HG03432 (cell line): Measurements from ENCODE around the gene TAL1.

Experiments used
- ATAC-seq: cut with Tn5 transposase; IDR thresholded peaks from one replicate; pipeline ENCODE4 v1.9.1; 2021; ENCODE audit warnings: mild to moderate bottlenecking, moderate library complexity; ENCODE audit not compliant: unreplicated experiment

The TAL1 gene

DNA sequence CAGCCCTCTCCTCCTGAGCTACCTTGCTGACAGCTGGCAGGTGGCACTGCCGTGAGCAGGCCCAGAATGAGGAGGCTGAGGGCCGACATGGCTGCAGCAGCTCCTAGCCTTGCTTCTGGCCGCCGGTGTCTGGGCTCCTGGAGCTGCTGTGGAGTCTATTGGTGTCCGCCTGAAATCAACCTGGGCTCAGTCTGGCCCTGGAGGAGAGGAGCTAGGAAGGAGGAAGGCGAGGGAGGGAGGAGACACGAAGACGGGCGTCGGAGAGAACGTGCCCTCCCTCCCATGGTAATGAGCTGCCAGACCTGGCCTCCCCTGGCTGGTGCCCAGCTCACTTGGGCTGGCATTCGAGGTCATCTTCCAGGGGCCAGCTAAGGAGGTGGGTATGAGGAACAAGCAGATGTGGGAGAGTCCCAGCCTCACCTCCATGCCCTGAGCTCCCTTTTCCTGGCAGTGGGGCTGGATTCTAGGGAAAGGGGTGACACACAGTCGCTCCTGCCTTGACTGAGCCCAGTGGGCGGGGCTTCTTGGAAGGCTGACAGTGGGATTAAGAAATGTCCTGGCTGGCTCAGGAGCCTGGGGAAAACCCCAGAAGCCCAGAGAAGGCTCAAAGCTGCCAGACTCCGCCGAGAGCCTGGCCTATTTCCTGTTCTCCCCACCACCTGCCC lies 42.0 kb downstream of the TAL1 start, which contains the start of gene PDZK1IP1:
TSS of gene PDZK1IP1 (minus strand) at position 193 of the 665 bp plus-strand sequence. CDS start at position 89, 104 bp downstream.
- ATAC-seq = no peak

DNA sequence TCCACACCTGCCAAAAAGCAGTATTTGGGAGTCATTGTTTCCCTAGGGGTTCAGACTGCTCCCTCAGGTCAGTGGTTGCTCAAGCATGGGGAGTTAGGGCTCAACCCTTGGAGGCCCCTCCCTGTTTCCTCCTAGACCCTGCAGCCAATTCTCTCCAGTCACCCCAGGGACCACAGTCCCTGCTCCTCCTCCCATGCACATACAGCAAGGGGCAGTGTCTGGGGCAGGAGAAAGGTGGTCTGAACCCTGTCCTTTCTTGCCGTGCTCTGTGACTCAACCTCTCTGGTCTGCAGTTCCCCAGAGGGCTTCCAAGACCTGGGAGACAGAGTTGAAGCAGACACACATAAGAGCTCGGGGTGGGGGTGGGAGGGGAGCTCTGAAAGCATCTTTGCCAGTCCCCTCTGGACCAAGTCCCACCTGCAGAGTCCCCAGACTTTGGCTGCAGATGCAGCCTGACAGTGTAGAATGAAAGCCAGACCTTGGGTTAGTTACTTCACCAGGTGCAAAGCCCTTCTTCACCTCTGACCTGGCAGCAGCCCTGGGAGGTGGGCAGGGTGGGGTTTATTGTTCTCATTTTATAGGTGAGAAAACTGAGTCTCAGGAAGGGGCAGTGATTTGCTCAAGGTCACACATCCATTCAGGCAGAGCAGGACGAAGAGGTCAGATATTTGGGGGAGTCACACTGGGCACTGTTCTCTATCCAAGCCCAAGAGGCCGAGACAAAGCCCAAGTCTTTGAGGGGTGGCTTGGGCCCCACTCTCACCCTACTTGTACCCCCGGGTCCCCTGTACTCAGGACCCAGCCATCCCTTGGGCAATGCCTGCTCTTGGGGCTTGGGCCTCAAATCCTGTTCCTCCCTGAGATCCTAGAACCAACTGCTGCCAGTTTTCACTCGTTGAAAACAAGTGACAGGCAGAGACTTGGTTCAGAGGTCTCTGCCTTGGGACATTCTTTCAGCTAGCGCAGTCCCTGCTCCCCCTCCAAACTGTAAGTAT lies 42.9 kb downstream of the TAL1 start:
- no peak for ATAC-seq

DNA sequence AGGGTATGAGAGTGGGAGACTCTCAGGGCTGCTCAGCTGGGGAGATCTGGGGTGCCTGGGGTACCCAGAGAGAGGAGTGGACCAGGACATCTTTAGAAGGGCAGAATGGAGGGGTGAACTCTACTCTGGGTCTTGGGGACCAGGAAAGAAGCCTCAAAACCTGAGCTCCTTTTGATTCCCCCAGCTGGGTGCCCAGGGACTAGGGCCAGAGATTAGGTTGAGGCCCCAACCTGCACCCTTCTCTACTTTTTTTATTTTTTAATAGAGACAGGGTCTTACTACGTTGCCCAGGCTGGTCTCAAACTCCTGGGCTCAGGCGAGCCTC lies 44.1 kb downstream of the TAL1 start:
- ATAC-seq = no peak

DNA sequence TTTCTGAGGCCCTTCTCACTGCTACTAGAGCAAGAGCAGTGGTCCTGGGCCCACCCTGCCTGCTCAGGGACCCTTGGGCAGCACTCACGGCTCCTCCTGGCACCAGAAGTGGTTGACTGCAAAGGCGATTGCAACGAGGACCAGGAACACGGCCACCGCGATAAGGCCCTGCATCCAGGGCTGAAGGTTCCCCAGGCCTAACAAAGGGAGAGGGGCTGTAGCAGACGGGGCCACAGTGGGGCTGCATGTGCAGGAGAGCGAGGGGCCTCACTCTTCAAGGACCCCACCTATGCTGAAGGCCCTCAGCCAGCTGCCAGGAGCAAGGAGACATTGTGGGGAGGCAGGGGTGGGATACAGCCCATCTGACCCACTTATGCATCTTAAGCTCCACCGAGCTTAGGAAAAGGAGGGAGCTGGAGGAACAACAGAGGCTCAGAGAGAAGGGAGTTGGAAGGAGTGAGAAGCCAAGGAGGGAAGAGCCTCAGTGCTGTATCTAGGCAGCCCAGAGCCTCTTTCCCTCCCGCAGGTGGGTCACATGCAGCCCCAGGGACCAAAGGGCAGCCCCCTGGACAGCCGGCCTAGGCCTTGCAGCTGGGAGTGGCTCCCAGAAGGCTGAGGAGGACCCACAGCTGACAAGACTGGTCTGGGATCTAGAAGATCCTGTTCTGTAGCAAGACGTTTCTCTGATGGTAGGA lies 44.6 kb downstream of the TAL1 start:
- no peak for ATAC-seq

DNA sequence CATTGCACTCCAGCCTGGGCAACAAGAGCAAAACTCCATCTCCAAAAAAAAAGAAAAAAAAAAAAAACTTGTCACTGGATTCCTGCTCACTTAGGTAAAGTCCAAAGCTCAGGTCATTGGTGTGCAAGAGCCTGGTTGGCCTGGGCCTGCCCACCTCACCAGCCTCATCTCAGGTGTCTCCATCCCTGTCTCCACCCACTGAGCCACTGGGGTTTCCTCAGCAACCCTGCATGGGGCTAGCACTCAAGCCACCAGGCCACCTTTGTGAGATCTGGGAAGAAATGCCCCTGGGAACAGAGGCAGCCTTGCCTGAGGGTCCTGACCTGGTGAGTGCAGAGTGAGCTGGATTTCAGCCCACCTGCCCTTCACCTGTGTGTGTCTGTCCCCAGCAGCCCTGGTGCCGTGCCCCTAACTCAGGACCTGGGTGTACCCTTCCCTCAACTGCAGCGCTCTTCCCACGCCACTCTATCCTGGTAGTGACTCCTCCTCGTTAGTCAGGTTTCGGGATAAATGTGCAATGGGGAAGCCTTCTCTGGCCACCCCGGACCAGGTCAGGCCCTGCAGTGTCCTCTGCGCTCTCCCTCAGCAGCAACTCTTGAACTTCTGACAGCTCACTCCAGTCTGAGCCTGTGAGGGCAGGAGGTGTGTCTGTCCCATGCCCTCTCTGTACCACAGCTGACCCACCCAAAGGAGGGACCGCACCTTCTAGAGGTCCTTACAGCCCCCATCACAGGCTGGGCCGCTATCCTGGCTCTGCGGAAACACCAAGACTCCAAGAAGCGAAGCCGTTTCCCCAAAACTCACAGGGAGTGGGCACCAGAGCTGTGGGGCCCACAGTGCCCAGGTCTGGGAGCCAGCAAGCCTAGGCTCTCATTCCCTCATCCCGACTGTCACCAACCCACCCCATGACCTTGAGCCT lies 45.5 kb downstream of the TAL1 start:
- no peak for ATAC-seq

DNA sequence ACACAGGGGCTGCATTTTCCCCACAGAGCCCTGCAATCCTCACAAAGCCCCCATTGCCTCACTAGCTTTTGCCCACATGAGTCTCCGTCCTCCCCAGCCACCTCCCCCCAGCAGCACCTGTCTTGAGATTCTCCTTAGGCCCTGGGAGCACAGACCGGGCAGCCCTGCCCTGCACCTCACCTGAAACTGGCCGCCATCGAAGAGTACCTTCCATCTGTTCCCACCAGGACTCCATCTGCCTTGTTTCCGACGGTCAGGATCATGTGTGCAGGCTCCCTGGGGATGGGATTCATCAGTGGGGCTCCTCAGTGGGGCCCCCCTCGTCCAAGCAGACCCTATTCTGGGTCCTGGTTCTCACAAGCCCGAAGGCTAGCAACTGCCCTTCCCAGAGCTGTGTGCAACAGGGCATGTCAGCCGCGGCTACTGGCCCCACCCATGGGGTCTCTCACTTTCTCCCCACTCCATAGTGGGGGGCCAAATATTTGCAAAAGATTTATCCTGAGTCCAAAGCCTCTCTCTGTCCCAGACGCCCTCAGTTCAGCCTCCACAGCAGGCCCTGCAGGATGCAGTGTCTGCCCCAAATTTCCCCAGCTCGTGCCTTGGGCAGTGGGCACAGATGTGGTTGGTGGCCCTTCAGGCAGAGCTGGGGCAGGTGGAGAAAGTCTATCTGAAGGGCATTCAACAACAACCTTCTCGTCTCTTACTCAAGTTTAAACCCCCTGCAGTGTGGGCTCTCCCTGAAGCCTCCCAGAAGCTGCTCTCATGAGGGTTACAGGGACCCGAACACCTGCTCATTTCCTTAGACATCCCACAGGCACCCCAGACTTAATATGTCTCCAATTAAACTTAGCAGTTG lies 47.0 kb downstream of the TAL1 start:
- no peak for ATAC-seq

DNA sequence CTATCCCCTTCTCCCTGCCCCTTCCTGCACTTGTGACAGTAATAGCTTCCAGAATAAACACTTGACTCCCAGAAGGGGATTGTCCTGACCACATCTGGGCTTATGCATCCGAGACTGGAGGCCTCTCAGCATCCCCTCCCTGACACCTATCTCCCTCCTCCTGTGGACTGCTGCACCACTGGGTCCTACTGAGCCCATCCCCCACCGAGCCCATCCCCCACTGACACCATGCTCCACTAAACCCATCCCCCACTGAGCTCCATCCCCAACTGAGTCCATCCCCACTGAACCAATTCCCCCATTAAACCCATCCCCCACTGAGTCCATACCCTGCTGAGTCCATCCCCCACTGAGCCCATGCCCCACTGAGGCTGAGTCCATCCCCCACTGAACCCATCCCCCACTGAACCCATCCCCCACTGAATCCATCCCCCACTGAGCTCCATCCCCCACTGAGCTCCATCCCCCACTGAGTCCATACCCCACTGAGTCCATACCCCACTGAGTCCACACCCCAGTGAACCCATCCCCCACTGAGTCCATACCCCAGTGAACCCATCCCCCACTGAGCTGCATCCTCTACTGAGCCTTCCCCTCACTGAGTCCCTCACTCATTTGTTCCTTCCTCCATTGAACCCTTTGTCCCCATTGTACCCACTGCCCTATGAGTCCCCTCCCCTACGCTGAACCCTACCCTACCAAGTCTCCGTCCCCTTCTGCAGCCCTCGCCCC lies 47.8 kb downstream of the TAL1 start:
- no peak for ATAC-seq

DNA sequence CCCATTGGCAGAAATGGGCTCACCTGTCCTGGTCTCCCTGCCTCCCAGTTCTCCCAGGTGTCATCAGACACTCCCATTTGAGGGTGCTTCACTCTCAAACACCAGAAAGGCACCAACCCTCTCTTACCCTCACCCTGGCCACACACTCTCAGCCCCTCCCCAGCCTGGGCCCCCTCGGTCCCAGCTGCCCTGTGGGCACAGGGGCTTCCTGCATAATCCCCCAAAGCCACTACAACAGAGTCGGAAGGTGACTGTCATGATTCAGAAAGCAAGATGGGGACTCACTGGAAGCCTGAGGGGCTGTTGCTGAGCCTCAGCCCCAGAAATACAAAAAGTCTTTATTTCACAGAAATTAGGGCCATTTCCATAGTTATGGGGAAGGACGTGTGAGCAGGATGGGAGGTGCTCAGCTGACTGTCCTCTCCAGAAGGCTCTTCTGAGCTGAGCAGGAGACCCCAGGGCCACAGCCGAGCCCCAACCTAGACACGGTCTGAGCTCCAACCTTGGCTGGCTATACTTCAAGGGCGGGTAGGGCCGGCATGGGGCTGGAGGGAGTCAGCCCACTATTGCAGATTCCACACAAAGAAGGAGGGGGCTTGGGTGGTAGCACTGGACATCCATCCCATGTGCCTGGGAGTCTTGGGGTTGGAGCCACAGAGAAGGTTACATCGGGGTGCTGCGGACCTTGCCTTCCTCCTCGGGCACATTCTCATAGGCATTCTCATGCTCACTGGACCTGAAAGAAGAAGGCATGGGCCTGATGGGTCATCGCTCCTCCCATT lies 48.5 kb downstream of the TAL1 start:
- no peak for ATAC-seq

DNA sequence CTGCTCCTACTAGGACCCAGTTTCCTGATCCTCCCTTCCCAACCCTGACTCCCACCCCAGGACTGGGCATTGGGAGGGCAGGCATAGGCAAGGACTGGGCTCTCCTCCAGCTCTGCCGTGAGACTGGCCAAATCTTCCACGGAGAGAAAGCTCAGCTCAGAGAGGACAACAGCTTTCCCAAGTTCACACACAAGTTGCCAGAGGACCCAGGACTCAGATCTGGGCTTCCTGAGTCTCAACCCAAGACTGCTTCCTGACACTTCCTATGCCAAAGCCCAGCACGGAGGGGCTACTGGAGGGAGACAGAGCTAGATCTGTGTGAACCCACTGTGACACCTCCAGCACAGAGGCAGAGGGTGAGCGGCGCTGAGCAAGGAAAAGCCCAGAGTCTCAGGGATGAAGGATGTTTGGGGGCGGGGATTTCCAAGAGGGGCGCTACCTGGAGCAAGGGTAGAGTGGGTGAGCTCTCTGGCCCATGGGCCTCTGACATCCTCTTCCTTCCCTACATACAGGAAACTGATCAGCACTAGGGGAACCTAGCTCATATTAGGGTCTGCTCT lies 49.3 kb downstream of the TAL1 start:
- no peak for ATAC-seq

DNA sequence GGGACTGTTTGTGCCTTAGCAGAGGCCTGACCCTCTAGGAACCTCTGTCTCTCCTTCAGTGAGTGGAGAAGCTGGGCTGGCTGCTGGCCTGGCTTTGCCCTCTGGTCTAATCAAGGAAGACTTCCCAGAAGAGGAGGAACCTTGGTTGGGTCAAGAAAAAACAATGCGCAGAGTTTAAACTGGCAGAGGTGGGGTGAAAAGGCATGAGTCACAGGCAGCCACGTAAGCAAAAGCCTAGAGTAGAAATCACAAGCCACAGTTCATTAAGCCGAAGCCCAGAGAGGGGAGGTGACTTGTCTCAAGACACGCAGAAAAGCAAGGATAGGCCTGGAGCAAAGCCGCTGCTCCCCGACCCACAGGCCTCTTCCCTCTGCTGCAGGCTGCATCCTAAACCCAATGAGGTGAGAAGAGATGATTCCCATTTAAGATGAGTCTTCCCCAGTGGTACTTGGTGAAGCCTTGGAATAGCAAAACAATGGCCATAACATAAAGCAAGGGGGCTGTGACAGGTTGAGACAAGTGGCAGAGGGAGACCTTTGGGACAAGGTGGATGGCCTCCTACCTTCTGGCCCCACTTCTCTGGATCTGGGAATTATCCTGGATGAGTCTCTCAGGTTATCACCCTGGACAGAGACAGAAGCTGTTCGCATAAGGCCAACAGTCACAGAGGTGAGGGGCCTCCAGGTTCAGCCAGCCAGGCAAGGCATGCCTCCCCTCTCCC lies 49.9 kb downstream of the TAL1 start:
- no peak for ATAC-seq

DNA sequence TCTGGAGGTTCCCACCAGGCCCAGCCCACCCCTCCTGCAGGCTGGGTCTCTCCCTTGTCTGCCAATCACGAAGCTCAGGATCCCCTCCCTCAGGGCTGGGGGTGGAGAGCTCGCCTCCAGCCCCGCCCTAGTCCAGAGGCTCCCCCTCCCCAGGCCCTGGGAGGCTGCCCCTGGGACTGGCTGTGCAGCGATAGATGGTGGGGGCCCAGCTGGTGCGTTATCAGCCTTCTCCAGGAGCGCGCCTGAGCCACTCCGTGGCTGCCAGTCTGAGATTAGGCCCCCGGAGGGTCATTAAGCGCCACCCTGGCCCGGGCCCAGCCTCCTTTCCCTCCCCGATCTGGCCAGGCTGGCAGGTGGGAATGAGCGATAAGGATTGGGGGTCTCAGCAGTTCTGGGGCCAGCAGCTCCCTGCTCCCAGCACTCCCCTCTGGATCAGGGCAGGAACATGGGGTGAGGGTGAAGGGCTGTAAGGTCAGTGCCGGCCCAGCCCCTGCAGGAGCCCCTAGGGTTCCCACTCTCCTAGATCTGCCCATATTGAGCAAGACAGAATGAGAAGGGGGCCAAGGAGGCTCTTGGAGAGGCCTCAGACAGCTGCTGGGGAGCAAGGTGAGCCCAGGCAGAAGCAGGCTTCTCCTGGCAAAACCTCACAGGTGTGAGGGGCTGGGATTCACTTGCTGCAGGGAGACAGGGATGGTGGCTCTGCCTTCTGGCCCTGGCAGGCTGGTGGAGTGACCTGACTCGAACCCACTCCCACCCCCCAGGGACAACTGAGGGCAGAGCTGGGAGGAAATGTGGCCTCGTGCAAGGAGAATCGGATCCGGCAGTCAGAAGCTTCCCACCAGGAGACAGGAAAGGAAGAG lies 50.7 kb downstream of the TAL1 start:
- ATAC-seq = no peak

DNA sequence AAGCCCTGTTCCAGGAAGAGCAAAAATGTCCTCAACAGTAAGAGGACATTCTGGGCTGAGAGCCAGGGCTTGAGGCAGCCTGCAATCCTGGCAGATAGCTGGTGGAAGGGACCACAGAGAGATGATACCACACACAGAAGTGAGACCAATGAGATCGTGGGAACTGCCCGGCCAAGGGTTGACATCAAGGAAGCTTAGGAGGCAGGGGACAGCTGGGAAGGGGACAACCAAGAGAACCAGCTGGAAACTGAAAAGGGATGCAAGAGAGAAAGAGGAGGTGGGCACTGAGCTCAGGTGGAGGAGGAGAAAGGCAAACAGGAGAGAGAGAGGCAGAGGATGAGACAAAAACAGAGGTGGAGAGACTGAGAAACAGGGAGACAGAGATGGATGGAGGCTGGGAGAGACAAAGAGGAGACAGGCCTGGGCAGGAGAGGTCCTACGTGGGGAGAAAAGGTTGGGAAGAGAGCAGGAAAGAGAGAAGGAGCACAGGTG lies 51.4 kb downstream of the TAL1 start:
- no peak for ATAC-seq

DNA sequence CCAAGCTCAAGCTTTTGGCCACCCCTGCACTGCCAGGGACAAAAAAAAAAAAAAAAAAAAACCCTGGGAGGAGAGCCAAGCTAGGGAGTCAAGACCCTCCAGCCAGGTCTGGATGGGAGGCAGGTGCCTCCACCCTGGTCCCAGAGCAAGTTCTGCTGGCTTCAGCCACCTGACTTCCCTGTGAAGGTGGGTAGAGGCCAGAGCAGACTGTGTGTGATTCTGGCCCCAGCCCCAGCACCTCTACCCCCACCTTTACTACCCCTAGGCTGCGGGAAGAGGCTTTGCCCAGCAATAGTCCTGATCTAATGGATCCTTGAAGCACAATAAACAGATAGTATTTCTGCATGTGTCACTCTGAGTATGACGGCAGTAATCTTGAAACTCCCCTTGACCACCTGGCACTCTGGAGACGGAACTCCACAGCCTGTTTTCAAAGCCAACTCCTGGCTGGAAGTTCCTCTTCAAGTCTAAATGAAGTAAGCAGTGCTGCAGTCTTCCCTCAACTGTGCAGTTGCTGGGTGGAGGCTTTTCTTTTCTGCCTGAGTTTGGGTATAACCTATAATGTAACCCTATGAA lies 51.9 kb downstream of the TAL1 start:
- no peak for ATAC-seq

DNA sequence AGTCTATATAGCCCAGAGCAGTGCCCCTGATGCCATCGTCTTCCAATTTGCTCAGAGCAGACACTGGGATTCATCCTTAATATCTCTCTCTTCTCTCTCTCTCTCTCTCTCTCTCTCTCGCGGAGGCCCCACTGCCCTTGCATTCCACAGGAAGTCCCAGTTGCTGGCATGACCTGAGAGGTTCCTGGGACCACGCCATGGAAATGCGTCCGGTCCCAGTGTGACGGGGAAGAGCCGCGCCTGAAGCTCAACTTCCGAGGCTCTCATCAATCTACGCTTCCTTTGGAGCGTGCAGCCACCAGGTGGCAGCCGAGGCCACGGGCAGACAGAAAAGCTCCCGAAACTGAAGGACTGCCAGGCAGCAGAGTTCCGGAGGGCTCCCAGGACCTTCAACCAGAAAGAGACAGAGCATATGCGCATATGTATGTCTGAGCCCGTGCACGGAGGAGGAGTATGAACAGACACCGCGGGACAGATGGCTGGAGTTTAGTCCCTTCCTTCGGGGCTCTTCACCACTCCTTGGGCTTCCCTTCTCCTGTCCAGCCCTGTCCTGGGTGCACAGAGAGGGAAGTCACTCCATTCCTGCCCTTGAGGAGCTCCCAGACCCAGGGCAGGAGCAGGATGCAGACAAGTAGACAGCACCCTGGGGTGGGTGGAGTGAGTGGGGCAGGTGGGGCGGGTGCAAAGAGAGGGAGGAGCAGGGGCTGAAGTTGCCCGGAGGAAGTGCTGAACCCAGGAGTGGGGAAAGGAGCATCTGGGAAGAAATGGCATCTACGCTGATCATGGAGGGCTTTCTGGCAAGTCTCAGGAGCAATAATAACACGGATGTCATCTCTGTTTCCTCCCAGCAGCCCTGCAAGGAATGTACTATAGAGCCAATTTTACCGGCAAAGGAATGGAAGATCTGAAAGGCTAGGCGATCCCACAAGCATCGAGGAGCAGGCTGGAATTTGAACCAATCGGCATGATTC lies 52.7 kb downstream of the TAL1 start:
- ATAC-seq = peak; percentile 89

DNA sequence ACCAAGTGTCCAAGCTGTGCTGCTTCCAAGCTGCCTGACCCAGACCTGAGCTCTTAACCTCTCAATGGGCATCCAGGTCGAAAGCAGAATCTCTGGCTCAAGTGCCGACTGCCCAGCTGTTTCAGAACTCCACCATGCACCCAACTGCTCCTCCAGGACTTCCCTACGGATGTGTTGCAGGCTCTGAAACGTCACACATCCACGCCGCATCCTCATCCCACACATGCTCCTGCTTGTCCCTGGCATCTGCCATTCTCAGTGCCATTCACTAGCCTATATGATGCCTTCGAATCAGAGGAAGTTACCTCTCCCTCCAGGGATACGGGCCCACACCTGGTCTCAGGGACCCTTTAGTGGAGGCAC lies 53.4 kb downstream of the TAL1 start:
- no peak for ATAC-seq
